OCI-LY7 (cell line): ENCODE measurements around the gene HCFC1. TPM values are rescaled to one million over a fixed set of nuclear protein-coding genes. Genes with fewer than 3 reads are reported as not detected.

ENCODE experiments used
- BruUV-seq: library from RNA; stranded (reverse); fragments of 400-500 nt; replicated peaks from 2 replicates; lab custom pipeline; 2021; lab: Mats Ljungman, UMichigan
- CTCF ChIA-PET: fragments of 300-600 bp; sonication (Branson Sonifier 250); formaldehyde crosslinking; loops from one replicate; lab custom pipeline; 2022; ENCODE audit warnings: antibody characterized with exemption; ENCODE audit not compliant: unreplicated experiment; lab: Charles Lee
- POLR2A ChIA-PET: fragments of 300-600 bp; sonication (Branson Sonifier 250); formaldehyde crosslinking; loops from one replicate; lab custom pipeline; 2022; ENCODE audit warnings: antibody characterized with exemption; lab: Charles Lee
- DNase-seq: peaks from one replicate; pipeline ENCODE4 v3.0.0-alpha.2; 2015; ENCODE audit warnings: low spot score
- H2AFZ ChIP-seq: fragments of 200-600 bp; sonication (generic), shearing (Covaris generic); 2 replicates; pipeline ENCODE4 v1.6.1; 2014; ENCODE audit warnings: mild to moderate bottlenecking, antibody characterized with exemption, low read length, moderate library complexity
- H3K27ac ChIP-seq: fragments of 200-600 bp; sonication (generic); 2 replicates; pipeline ENCODE4 v1.5.1; 2014; ENCODE audit warnings: mixed run types, low read depth, mild to moderate bottlenecking, moderate library complexity, low read length, inconsistent platforms; ENCODE audit not compliant: poor library complexity, severe bottlenecking
- H3K36me3 ChIP-seq: fragments of 200-600 bp; sonication (generic); 2 replicates; pipeline ENCODE4 v1.6.1; 2014; ENCODE audit warnings: mild to moderate bottlenecking, antibody characterized with exemption, low read length, moderate library complexity, mixed read lengths; ENCODE audit not compliant: insufficient read depth
- H3K4me1 ChIP-seq: fragments of 200-600 bp; sonication (generic); 2 replicates; pipeline ENCODE4 v1.5.1; 2014; ENCODE audit warnings: mild to moderate bottlenecking, low read length; ENCODE audit not compliant: insufficient read depth, poor library complexity, severe bottlenecking
- H3K4me2 ChIP-seq: fragments of 200-600 bp; sonication (generic); 2 replicates; pipeline ENCODE4 v1.6.1; 2014; ENCODE audit warnings: mild to moderate bottlenecking, low read length
- H3K4me3 ChIP-seq: fragments of 200-600 bp; sonication (generic); 2 replicates; pipeline ENCODE4 v1.5.1; 2014; ENCODE audit warnings: mild to moderate bottlenecking, low read depth, low read length; ENCODE audit not compliant: poor library complexity, severe bottlenecking
- H3K79me2 ChIP-seq: fragments of 200-600 bp; sonication (generic); 2 replicates; pipeline ENCODE4 v1.6.1; 2016; ENCODE audit warnings: low read depth, mild to moderate bottlenecking, low read length, moderate library complexity, mixed read lengths; ENCODE audit not compliant: insufficient read depth
- H3K9me2 ChIP-seq: fragments of 200-600 bp; sonication (generic); 2 replicates; pipeline ENCODE4 v1.6.1; 2016; ENCODE audit warnings: mild to moderate bottlenecking, low read length, mixed read lengths; ENCODE audit not compliant: insufficient read depth
- H3K9me3 ChIP-seq: fragments of 200-600 bp; sonication (generic); 2 replicates; pipeline ENCODE4 v1.6.1; 2014; ENCODE audit warnings: mild to moderate bottlenecking, mixed run types, low read length, mixed read lengths
- H4K20me1 ChIP-seq: fragments of 200-600 bp; sonication (generic); 2 replicates; pipeline ENCODE4 v1.6.1; 2014; ENCODE audit warnings: mild to moderate bottlenecking, antibody characterized with exemption, low read length, moderate library complexity, mixed read lengths; ENCODE audit not compliant: insufficient read depth
- CTCF ChIP-seq: fragments of 200-600 bp; sonication (generic); conservative IDR thresholded peaks from 2 replicates; pipeline ENCODE4 v1.5.1; 2014; ENCODE audit warnings: mild to moderate bottlenecking, antibody characterized with exemption, low read length, moderate library complexity, mixed read lengths
- EZH2phosphoT487 ChIP-seq: fragments of 200-600 bp; sonication (generic); IDR thresholded peaks from 2 replicates; pipeline ENCODE4 v1.6.1; 2018; ENCODE audit warnings: low read depth, borderline replicate concordance, mild to moderate bottlenecking, mixed run types, antibody characterized with exemption, low read length, moderate library complexity, mixed read lengths
- intact Hi-C: fragments of 100-400 bp; cut with micrococcal nuclease; formaldehyde crosslinking; loops from one replicate; pipeline ENCODE4 v1.10.0; 2022; ENCODE audit not compliant: unreplicated experiment
- total RNA-seq, 2 experiments: library from RNA; depleted of rRNA in 1 of 2; stranded (reverse); fragments of >200 nt in 1 of 2; shearing (Covaris generic) in 1 of 2; gene quantifications; 2 replicates each; pipeline ENCODE4 v1.2.3, GENCODE V29; 2014 to 2022

The HCFC1 gene
- total RNA-seq, 2 experiments from 2014 or later: 64.2 to 134 TPM

- CTCF ChIA-PET: no interaction called here
- intact Hi-C loops: no loop called here
- BruUV-seq: no TSS peak
These were observed 53.7 kb downstream of the HCFC1 start for GRCh38 chrX:153917869-153918268.

GRCh38 chrX:153913701-153914100 is 57.9 kb downstream of the HCFC1 start:
- Histone ChIP-seq H3K4me1 (no peaks in the 10 kb centered on the region), H3K4me3 (no peak overlapping the region), H3K36me3 (peaks cover 26% of the 10 kb centered on the region), H3K9me2 (no peaks in the 10 kb centered on the region), H3K4me2 (no peak overlapping the region), H3K27ac (no peak overlapping the region), H4K20me1 (no peaks in the 10 kb centered on the region), H3K9me3 (no peaks in the 10 kb centered on the region), H2AFZ (no peak overlapping the region), H3K79me2 (no peaks in the 10 kb centered on the region)
- intact Hi-C loops: no loop called here
- DNase-seq: no peak
- no TSS peak for BruUV-seq
- TF ChIP-seq CTCF (no peak), EZH2phosphoT487 (no peak)
- ChIA-PET CTCF (no interaction called here), POLR2A (no interaction called here)

More at GRCh38 chrX:153917869-153918268, 53.7 kb downstream of the HCFC1 start:
- H3K27ac ChIP-seq: no peak overlapping the region
- peaks cover 23% of the 10 kb centered on the region for H3K36me3 ChIP-seq
- no peaks in the 10 kb centered on the region for H3K9me3 ChIP-seq
- no peak overlapping the region for H3K4me2 ChIP-seq
- POLR2A ChIA-PET: no interaction called here
- H3K9me2 ChIP-seq: no peaks in the 10 kb centered on the region
- no peaks in the 10 kb centered on the region; the same call in 1 of the 2 replicates for H3K79me2 ChIP-seq
- no peak for TF ChIP-seq EZH2phosphoT487
- TF ChIP-seq CTCF: no peak
- H3K4me3 ChIP-seq: no peak overlapping the region
- H3K4me1 ChIP-seq: no peaks in the 10 kb centered on the region
- DNase-seq: no peak
- H2AFZ ChIP-seq: no peak overlapping the region
- no peaks in the 10 kb centered on the region for H4K20me1 ChIP-seq

GRCh38 chrX:153913211-153913610 is 58.4 kb downstream of the HCFC1 start:
- DNase-seq: no peak
- no peaks in the 10 kb centered on the region for H3K4me1 ChIP-seq
- intact Hi-C loops: no loop called here
- H3K27ac ChIP-seq: no peak overlapping the region
- no peak overlapping the region for H2AFZ ChIP-seq
- no peaks in the 10 kb centered on the region for H4K20me1 ChIP-seq
- H3K4me2 ChIP-seq: no peak overlapping the region
- TF ChIP-seq CTCF (no peak), EZH2phosphoT487 (no peak)
- H3K9me2 ChIP-seq: no peaks in the 10 kb centered on the region
- H3K9me3 ChIP-seq: no peaks in the 10 kb centered on the region
- ChIA-PET CTCF (no interaction called here), POLR2A (no interaction called here)
- BruUV-seq: no TSS peak
- H3K79me2 ChIP-seq: no peaks in the 10 kb centered on the region
- no peak overlapping the region for H3K4me3 ChIP-seq
- H3K36me3 ChIP-seq: peaks cover 24% of the 10 kb centered on the region
